ENCODE results near the gene CARD6.

- TF ChIP-seq ATF3 (IDR thresholded peaks at IDR 0.05): no peak
- no peak for TF ChIP-seq CTCF (IDR thresholded peaks at IDR 0.05; ENCODE audit: low read depth, low read length, missing input control)
- TF ChIP-seq SP1 (IDR thresholded peaks at IDR 0.05): no peak
- no peak for TF ChIP-seq JUND (IDR thresholded peaks at IDR 0.05)
- no peak for TF ChIP-seq YY1 (IDR thresholded peaks at IDR 0.05)
- no peak for TF ChIP-seq RAD21 (IDR thresholded peaks at IDR 0.05)
- no peak for TF ChIP-seq RXRA (IDR thresholded peaks at IDR 0.05)
- TF ChIP-seq REST (IDR thresholded peaks at IDR 0.05): no peak
- TF ChIP-seq HNF4A (conservative IDR thresholded peaks at IDR 0.05): no peak
- TF ChIP-seq FOXA2 (IDR thresholded peaks at IDR 0.05): no peak
Observed at GRCh38 chr5:40829748-40830533, 11.2 kb upstream of the CARD6 start.
